H1 (cell line): ENCODE measurements around the gene MFAP3L. TPM values are rescaled to one million over a fixed set of nuclear protein-coding genes. Genes with fewer than 3 reads are reported as not detected.

Experiments
- CTCF ChIA-PET: fragments of 300-600 bp; sonication (Branson Sonifier 250); formaldehyde crosslinking; loops from one replicate; lab custom pipeline; 2021; ENCODE audit not compliant: partially characterized antibody; lab: Charles Lee
- POLR2A ChIA-PET: fragments of 300-600 bp; sonication (Branson Sonifier 250); formaldehyde crosslinking; loops from one replicate; lab custom pipeline; 2021; ENCODE audit warnings: inconsistent platforms; ENCODE audit not compliant: partially characterized antibody; lab: Charles Lee
- DNase-seq, 2 experiments: peaks; one replicate each; pipeline versions ENCODE4 v3.0.0 to v3.0.0-alpha.2; 2010 to 2022; ENCODE audit warnings: low spot score in 2 of 2, low read depth in 1 of 2, mixed read lengths in 1 of 2
- FAIRE-seq: peaks from 2 replicates; lab custom pipeline; 2011; peaks lifted over from hg19 to GRCh38; lab: Jason Lieb, UNC
- H2AFZ ChIP-seq: 2 replicates; pipeline ENCODE4 v1.8.1; 2012; ENCODE audit warnings: low read length, inconsistent platforms
- H2AK5ac ChIP-seq: 2 replicates; pipeline ENCODE4 v1.6.1; 2013; ENCODE audit warnings: low read depth, low read length
- H2BK120ac ChIP-seq: replicated peaks from 2 replicates; pipeline ENCODE3; 2013; ENCODE audit warnings: low read depth, low read length, inconsistent platforms
- H2BK12ac ChIP-seq: 2 replicates; pipeline ENCODE4 v1.6.1; 2013; ENCODE audit warnings: low read depth, low read length
- H2BK15ac ChIP-seq: 2 replicates; pipeline ENCODE4 v1.6.1; 2013; ENCODE audit warnings: low read length
- H2BK20ac ChIP-seq: 2 replicates; pipeline ENCODE4 v1.6.1; 2013; ENCODE audit warnings: low read length
- H2BK5ac ChIP-seq: 2 replicates; pipeline ENCODE4 v1.6.1; 2013; ENCODE audit warnings: low read depth, low read length
- H3K14ac ChIP-seq: 2 replicates; pipeline ENCODE4 v1.6.1; 2013; ENCODE audit warnings: inconsistent platforms; ENCODE audit not compliant: insufficient read length
- H3K18ac ChIP-seq: 2 replicates; pipeline ENCODE4 v1.6.1; 2013; ENCODE audit warnings: low read length; ENCODE audit errors: extremely low read depth
- H3K23ac ChIP-seq: 2 replicates; pipeline ENCODE4 v1.6.1; 2013; ENCODE audit warnings: inconsistent platforms; ENCODE audit not compliant: insufficient read length
- H3K23me2 ChIP-seq: 2 replicates; pipeline ENCODE4 v1.6.1; 2013; ENCODE audit warnings: low read depth, low read length
- H3K27ac ChIP-seq: 2 replicates; pipeline ENCODE4 v1.6.1; 2011; ENCODE audit warnings: low read depth, low read length, inconsistent platforms
- H3K27me3 ChIP-seq, 4 experiments: replicated peaks in 1 of 4; 1 replicate in 1 of 4; 2 replicates in 3 of 4; pipeline versions ENCODE4 v1.6.1 to v1.8.1; 2011 to 2013; ENCODE audit warnings: low read length in 3 of 4, mild to moderate bottlenecking in 3 of 4, inconsistent platforms in 2 of 4, mixed read lengths in 2 of 4, moderate library complexity in 1 of 4; ENCODE audit not compliant: control insufficient read depth in 3 of 4, insufficient read depth in 3 of 4; ENCODE audit errors: extremely low read depth in 1 of 4
- H3K36me3 ChIP-seq, 4 experiments: 2 replicates each; pipeline versions ENCODE4 v1.6.1 to v1.8.1; 2011 to 2013; ENCODE audit warnings: mild to moderate bottlenecking in 4 of 4, low read length in 3 of 4, moderate library complexity in 2 of 4, control low read depth in 1 of 4, inconsistent platforms in 1 of 4; ENCODE audit not compliant: insufficient read depth in 4 of 4, control insufficient read depth in 2 of 4
- H3K4ac ChIP-seq: replicated peaks from 2 replicates; pipeline ENCODE3; 2013; ENCODE audit warnings: low read length, low read depth, mixed read lengths, inconsistent platforms; ENCODE audit not compliant: insufficient read length
- H3K4me1 ChIP-seq, 4 experiments: replicated peaks in 1 of 4; 1 replicate in 1 of 4; 2 replicates in 3 of 4; pipeline versions ENCODE4 v1.6.1 to v1.8.1; 2011 to 2013; ENCODE audit warnings: low read length in 3 of 4, inconsistent platforms in 2 of 4, mixed read lengths in 1 of 4; ENCODE audit not compliant: insufficient read depth in 4 of 4, control insufficient read depth in 3 of 4
- H3K4me2 ChIP-seq, 2 experiments: 2 replicates each; pipeline versions ENCODE4 v1.6.1 to v1.8.1; 2011 to 2013; ENCODE audit warnings: low read depth in 2 of 2, low read length in 2 of 2, control low read depth in 1 of 2, inconsistent platforms in 1 of 2, mild to moderate bottlenecking in 1 of 2; ENCODE audit not compliant: insufficient read depth in 1 of 2
- H3K4me3 ChIP-seq, 4 experiments: fragments of 200-600, 300-600 bp in 1 of 4; sonication (generic), shearing (Covaris generic), sonication (Bioruptor Twin) in 1 of 4; 2 replicates each; pipeline versions ENCODE4 v1.5.1 to v1.8.1; 2011 to 2016; ENCODE audit warnings: low read length in 4 of 4, low read depth in 3 of 4, control low read depth in 2 of 4, inconsistent platforms in 2 of 4, mild to moderate bottlenecking in 2 of 4, mixed read lengths in 1 of 4, moderate library complexity in 1 of 4; ENCODE audit not compliant: insufficient read depth in 2 of 4; ENCODE audit errors: extremely low read depth in 1 of 4
- H3K56ac ChIP-seq: replicated peaks from 2 replicates; pipeline ENCODE3; 2013; ENCODE audit warnings: low read depth, mild to moderate bottlenecking, mixed read lengths, low read length, inconsistent platforms; ENCODE audit not compliant: insufficient read length
- H3K79me1 ChIP-seq: 2 replicates; pipeline ENCODE4 v1.6.1; 2013; ENCODE audit warnings: low read depth, low read length, control low read depth
- H3K79me2 ChIP-seq, 2 experiments: 2 replicates each; pipeline versions ENCODE4 v1.6.1 to v1.8.1; 2012 to 2013; ENCODE audit warnings: low read length in 2 of 2, mild to moderate bottlenecking in 2 of 2, inconsistent platforms in 1 of 2; ENCODE audit not compliant: insufficient read depth in 2 of 2, control insufficient read depth in 1 of 2
- H3K9ac ChIP-seq, 4 experiments: replicated peaks in 1 of 4; 1 replicate in 1 of 4; 2 replicates in 3 of 4; pipeline versions ENCODE4 v1.6.1 to v1.8.1; 2011 to 2013; ENCODE audit warnings: low read depth in 3 of 4, low read length in 3 of 4, control low read depth in 2 of 4, mild to moderate bottlenecking in 2 of 4, moderate library complexity in 2 of 4, inconsistent platforms in 1 of 4; ENCODE audit errors: extremely low read depth in 1 of 4
- H3K9me3 ChIP-seq, 2 experiments: 2 replicates each; pipeline versions ENCODE4 v1.6.1 to v1.8.1; 2012 to 2013; ENCODE audit warnings: mild to moderate bottlenecking in 2 of 2, moderate library complexity in 2 of 2, control low read depth in 1 of 2, inconsistent platforms in 1 of 2, low read depth in 1 of 2, low read length in 1 of 2, mixed read lengths in 1 of 2; ENCODE audit not compliant: insufficient read depth in 2 of 2
- H4K20me1 ChIP-seq, 2 experiments: replicated peaks in 1 of 2; 2 replicates each; pipeline versions ENCODE3 to v1.8.1; 2011 to 2013; ENCODE audit warnings: inconsistent platforms in 2 of 2, low read length in 2 of 2, mild to moderate bottlenecking in 1 of 2; ENCODE audit not compliant: insufficient read depth in 2 of 2, control insufficient read depth in 1 of 2
- H4K5ac ChIP-seq: 2 replicates; pipeline ENCODE4 v1.6.1; 2013; ENCODE audit warnings: low read length, low read depth, mixed read lengths, inconsistent platforms; ENCODE audit not compliant: insufficient read length
- H4K8ac ChIP-seq: 2 replicates; pipeline ENCODE4 v1.8.0; 2013; ENCODE audit warnings: mild to moderate bottlenecking, moderate library complexity, low read length, inconsistent platforms; ENCODE audit not compliant: insufficient read depth; ENCODE audit errors: extremely low read depth
- H4K91ac ChIP-seq: replicated peaks from 2 replicates; pipeline ENCODE3; 2013; ENCODE audit warnings: low read length, mixed read lengths, inconsistent platforms; ENCODE audit not compliant: insufficient read length
- ATF3 ChIP-seq: IDR thresholded peaks from 2 replicates; pipeline ENCODE4 v1.6.1; 2011; ENCODE audit warnings: low read depth, mild to moderate bottlenecking, low read length; ENCODE audit not compliant: insufficient read depth
- CTCF ChIP-seq, 3 experiments: IDR thresholded peaks; 1 replicate in 2 of 3; 2 replicates in 1 of 3; pipeline versions ENCODE4 v1.5.1 to v1.6.1; 2011; ENCODE audit warnings: low read length in 3 of 3, mild to moderate bottlenecking in 3 of 3, inconsistent platforms in 2 of 3, low read depth in 1 of 3, moderate library complexity in 1 of 3; ENCODE audit not compliant: insufficient read depth in 1 of 3; ENCODE audit errors: control extremely low read depth in 1 of 3
- FOSL1 ChIP-seq: IDR thresholded peaks from 2 replicates; pipeline ENCODE4 v1.6.1; 2011; ENCODE audit warnings: mild to moderate bottlenecking, low read depth, low read length, moderate library complexity; ENCODE audit not compliant: insufficient read depth
- MAFK ChIP-seq: IDR thresholded peaks from 2 replicates; pipeline ENCODE4 v1.6.1; 2012; ENCODE audit warnings: low read depth, mild to moderate bottlenecking, improper control_type of control experiment, low read length
- NRF1 ChIP-seq: IDR thresholded peaks from 2 replicates; pipeline ENCODE4 v1.6.1; 2011; ENCODE audit warnings: mild to moderate bottlenecking, low read depth, low read length, improper control_type of control experiment
- RAD21 ChIP-seq, 2 experiments: IDR thresholded peaks in 1 of 2; conservative IDR thresholded peaks in 1 of 2; 2 replicates each; pipeline ENCODE4 v1.6.1; 2011; ENCODE audit warnings: low read depth in 2 of 2, low read length in 2 of 2, improper control_type of control experiment in 1 of 2, inconsistent platforms in 1 of 2, mild to moderate bottlenecking in 1 of 2, moderate library complexity in 1 of 2
- SP1 ChIP-seq: IDR thresholded peaks from 2 replicates; pipeline ENCODE4 v1.6.1; 2011; ENCODE audit warnings: low read depth, low read length
- SRF ChIP-seq: IDR thresholded peaks from 2 replicates; pipeline ENCODE4 v1.6.1; 2011; ENCODE audit warnings: mild to moderate bottlenecking, low read depth, low read length, moderate library complexity
- WGBS, 2 experiments: shearing (Covaris generic) in 1 of 2; methylation state at CpG; one replicate each; pipeline versions ENCODE4 v1.1.6 to v1.1.7; 2013 to 2015; ENCODE audit warnings: low lambda C conversion rate in 2 of 2, mixed read lengths in 2 of 2, inconsistent platforms in 1 of 2, low coverage in 1 of 2, missing lambda C conversion rate in 1 of 2; ENCODE audit not compliant: insufficient replicate concordance in 2 of 2, insufficient coverage in 1 of 2, insufficient read length in 1 of 2; ENCODE audit errors: extremely low coverage in 1 of 2, missing lambda C conversion rate in 1 of 2; 5-methylcytosine and 5-hydroxymethylcytosine counted together
- polyA plus RNA-seq, 7 experiments: library from polyadenylated mRNA; depleted of rRNA in 3 of 7; stranded (reverse) in 5 of 7; unstranded in 2 of 7; fragments of >200 nt in 5 of 7; fragments of 200-250 nt in 2 of 7; gene quantifications; 1 replicate in 5 of 7; 2 replicates in 1 of 7; 4 replicates in 1 of 7; pipeline versions ENCODE4 v1.2.1 to v1.2.3, GENCODE V29; 2011 to 2013; ENCODE audit warnings: missing spikeins in 2 of 7, mixed read lengths in 2 of 7
- total RNA-seq: library from RNA; stranded (reverse); fragmentation: NEBNext Ultra II Directional; extraction: Animal tissue kit (Norgen Biotek cat#: 25700); gene quantifications from 2 replicates; pipeline ENCODE4 v1.2.1, GENCODE V29; 2021

MFAP3L gene
- total and polyA plus RNA-seq, 2 of the 8 experiments (the other 6 are each of a cell fraction or from before 2014, with no cell fraction given) = 7.0 to 9.8 TPM

DNA sequence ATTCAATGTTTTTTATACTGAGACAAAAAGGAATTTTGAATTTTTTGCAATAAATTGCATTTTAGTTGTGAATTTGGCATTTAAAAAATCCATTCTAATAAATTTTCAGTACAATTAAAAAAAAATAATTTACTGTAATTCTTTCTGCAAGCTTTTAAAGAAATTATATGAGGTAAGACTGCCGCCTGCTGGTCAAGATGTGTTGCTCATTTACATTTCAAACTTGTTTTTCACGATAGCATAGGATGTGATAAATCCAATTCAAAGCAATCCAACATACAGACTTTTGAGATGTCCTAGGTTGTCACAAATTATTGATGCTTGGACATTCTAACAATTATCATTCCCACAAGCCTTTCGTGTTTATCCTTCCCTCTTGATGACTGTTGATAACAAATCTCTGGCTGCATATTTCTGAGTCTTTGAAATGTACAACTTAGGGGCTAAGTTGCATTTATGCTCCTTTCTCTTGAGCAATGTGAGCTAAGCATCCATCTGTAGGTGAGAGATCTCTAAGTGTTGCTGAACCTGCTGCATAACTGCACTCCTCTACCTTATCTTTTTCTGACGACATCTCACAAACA, 21.7 kb upstream of the MFAP3L start:
- POLR2A ChIA-PET = interaction anchor here (0.7 kb wide), 1 partner anchor 238 kb away, joined by 4 read pairs; no protein-coding TSS in a partner anchor
- Histone ChIP-seq H3K4me3 (no peak overlapping the region), H4K8ac (no peak overlapping the region), H2BK5ac (no peak overlapping the region), H3K4me2 (no peak overlapping the region), H2AFZ (no peak overlapping the region), H3K9me3 (peaks cover 0 to 4% of the 10 kb centered on the region in 2 experiments; a peak in 1 of 4 replicates), H4K20me1 (no peaks in the 10 kb centered on the region), H3K27ac (no peak overlapping the region), H2BK15ac (no peak overlapping the region), H4K5ac (no peak overlapping the region), H2BK12ac (no peak overlapping the region), H3K36me3 (no peaks in the 10 kb centered on the region), H3K4ac (no peak overlapping the region), H3K4me1 (no peaks in the 10 kb centered on the region), H3K27me3 (no peaks in the 10 kb centered on the region), H2BK20ac (no peak overlapping the region), H3K79me2 (no peaks in the 10 kb centered on the region), H3K56ac (no peak overlapping the region), H3K18ac (no peak overlapping the region), H3K14ac (no peak overlapping the region), H3K9ac (no peak overlapping the region), H4K91ac (no peak overlapping the region), H2BK120ac (no peak overlapping the region), H2AK5ac (no peak overlapping the region), H3K79me1 (no peaks in the 10 kb centered on the region), H3K23ac (no peak overlapping the region), H3K23me2 (no peaks in the 10 kb centered on the region)
- FAIRE-seq (peak; percentile 82), DNase-seq (no peak)
- TF ChIP-seq SRF = no peak
- peak in 2 of 3 experiments; percentile 52 to 62; a peak in 2 of 4 replicates for TF ChIP-seq CTCF (IDR thresholded peaks at IDR 0.05; ENCODE audit: control extremely low read depth in 1 of 3, insufficient read depth in 1 of 3, low read depth in 1 of 3, low read length in 3 of 3)
- no peak for TF ChIP-seq ATF3
- TF ChIP-seq NRF1 = no peak
- TF ChIP-seq MAFK = no peak
- TF ChIP-seq FOSL1 = no peak
- TF ChIP-seq RAD21 (IDR thresholded peaks at IDR 0.05 in 1 of 2, conservative IDR thresholded peaks at IDR 0.05 in 1 of 2; ENCODE audit: low read depth in 2 of 2, low read length in 2 of 2) = peak; percentile 78
- TF ChIP-seq SP1 = no peak
- CTCF ChIA-PET = interaction anchor here (0.6 to 5.5 kb wide), 20 partner anchors 9 to 435 kb away, joined by 3 to 94 read pairs (median 3); partner anchors contain the start of gene NEK1
- 49% methylated on average over 4 of the region's 4 CpGs; no CpG with 5 or more reads in 1 of the 2 experiments for WGBS, 2 experiments
